GM12878 (cell line): Measurements from ENCODE around the gene LRP1B. TPM values are rescaled to one million over a fixed set of nuclear protein-coding genes. Genes with fewer than 3 reads are reported as not detected.

Experiments
- ATAC-seq: fragments of 200-7000 bp; cut with Tn5 transposase; 3 replicates; pipeline ENCODE4 v1.9.1; 2020; ENCODE audit warnings: mild to moderate bottlenecking, moderate library complexity
- Bru-seq: library from RNA; stranded (reverse); fragments of 400-500 nt; gene quantifications from one replicate; lab custom pipeline; 2021; lab: Mats Ljungman, UMichigan
- BruChase-seq, 2 experiments: library from RNA; stranded (reverse); fragments of 400-500 nt; gene quantifications; one replicate each; lab custom pipeline; 2021; lab: Mats Ljungman, UMichigan
- BruUV-seq: library from RNA; stranded (reverse); fragments of 400-500 nt; replicated peaks from 2 replicates; lab custom pipeline; 2021; lab: Mats Ljungman, UMichigan
- CTCF ChIA-PET: fragments of 300-600 bp; sonication (Branson Sonifier 250); formaldehyde crosslinking; extraction: SDS; loops from one replicate; lab custom pipeline; 2021; ENCODE audit warnings: inconsistent platforms; lab: Yijun Ruan, JAX
- POLR2A ChIA-PET: fragments of 350-600 bp; formaldehyde crosslinking; extraction: SDS; loops from one replicate; lab custom pipeline; 2021; ENCODE audit warnings: inconsistent platforms; lab: Charles Lee
- RAD21 ChIA-PET: fragments of 300-600 bp; sonication (Branson Sonifier 250); formaldehyde crosslinking; loops from one replicate; lab custom pipeline; 2023; ENCODE audit warnings: antibody characterized with exemption; ENCODE audit not compliant: unreplicated experiment; lab: Charles Lee
- SMC1A ChIA-PET: fragments of 300-600 bp; sonication (Branson Sonifier 250); formaldehyde crosslinking; loops from one replicate; lab custom pipeline; 2023; ENCODE audit not compliant: unreplicated experiment, uncharacterized antibody; lab: Charles Lee
- DNase-seq: peaks from one replicate; pipeline ENCODE4 v3.0.0-alpha.2; 2011; ENCODE audit warnings: low read depth, low spot score
- FAIRE-seq: peaks from 3 replicates; lab custom pipeline; 2011; peaks lifted over from hg19 to GRCh38; lab: Jason Lieb, UNC
- H2AFZ ChIP-seq: 2 replicates; pipeline ENCODE4 v1.6.0; 2011; ENCODE audit warnings: low read depth, low read length, control low read depth; ENCODE audit not compliant: control insufficient read depth
- H3K27ac ChIP-seq: 2 replicates; pipeline ENCODE4 v1.5.1; 2011; ENCODE audit warnings: control low read depth; ENCODE audit not compliant: control insufficient read depth, insufficient read depth
- H3K27me3 ChIP-seq, 2 experiments: replicated peaks in 1 of 2; 2 replicates each; pipeline versions ENCODE4 v1.6.0 to v1.6.1; 2011; ENCODE audit warnings: low read length in 1 of 2; ENCODE audit not compliant: control insufficient read depth in 2 of 2, insufficient read depth in 2 of 2
- H3K36me3 ChIP-seq, 2 experiments: 2 replicates each; pipeline ENCODE4 v1.5.1; 2011; ENCODE audit warnings: low read length in 1 of 2; ENCODE audit not compliant: control insufficient read depth in 2 of 2, insufficient read depth in 2 of 2
- H3K4me1 ChIP-seq: 2 replicates; pipeline ENCODE4 v1.6.1; 2011; ENCODE audit warnings: mild to moderate bottlenecking, low read length, moderate library complexity, mixed read lengths; ENCODE audit not compliant: control insufficient read depth, insufficient read depth
- H3K4me2 ChIP-seq: 2 replicates; pipeline ENCODE4 v1.6.0; 2011; ENCODE audit warnings: control low read depth; ENCODE audit not compliant: control insufficient read depth, insufficient read depth
- H3K4me3 ChIP-seq: fragments of 200-600 bp; sonication (generic); 2 replicates; pipeline ENCODE4 v1.5.1; 2016
- H3K79me2 ChIP-seq: 2 replicates; pipeline ENCODE4 v1.6.0; 2011; ENCODE audit warnings: low read length; ENCODE audit not compliant: control insufficient read depth, insufficient read depth
- H3K9ac ChIP-seq: 2 replicates; pipeline ENCODE4 v1.8.0; 2011; ENCODE audit warnings: low read length, control low read depth, mixed read lengths; ENCODE audit not compliant: control insufficient read depth, insufficient read depth
- H3K9me3 ChIP-seq: replicated peaks from 3 replicates; pipeline ENCODE4 v1.5.1; 2011; ENCODE audit warnings: mild to moderate bottlenecking, low read length; ENCODE audit not compliant: control insufficient read depth, insufficient read depth
- H4K20me1 ChIP-seq: 2 replicates; pipeline ENCODE4 v1.6.0; 2011; ENCODE audit not compliant: control insufficient read depth, insufficient read depth
- BACH1 ChIP-seq: fragments of 450-650 bp; IDR thresholded peaks from 2 replicates; pipeline ENCODE4 v1.6.1; 2017; ENCODE audit warnings: mild to moderate bottlenecking, borderline replicate concordance
- BCL11A ChIP-seq: IDR thresholded peaks from 2 replicates; pipeline ENCODE4 v1.6.1; 2011; ENCODE audit warnings: low read depth, low read length
- POLR2AphosphoS5 ChIP-seq: IDR thresholded peaks from 2 replicates; pipeline ENCODE4 v1.6.1; 2011; ENCODE audit warnings: mild to moderate bottlenecking, low read length, inconsistent platforms
- POU2F2 ChIP-seq: IDR thresholded peaks from 3 replicates; pipeline ENCODE4 v1.6.1; 2011; ENCODE audit warnings: low read depth, mild to moderate bottlenecking, low read length, borderline replicate concordance
- ZZZ3 ChIP-seq: IDR thresholded peaks from 2 replicates; pipeline ENCODE4 v1.6.1; 2011; ENCODE audit warnings: low read depth; ENCODE audit not compliant: control insufficient read depth, insufficient read length
- WGBS: methylation state at CpG from one replicate; pipeline ENCODE4 v1.1.6; 2016; ENCODE audit warnings: low lambda C conversion rate; ENCODE audit not compliant: insufficient replicate concordance, insufficient coverage; ENCODE audit errors: missing lambda C conversion rate; 5-methylcytosine and 5-hydroxymethylcytosine counted together
- in situ Hi-C: fragments of 300-500 bp; cut with MboI; formaldehyde crosslinking; loops from 9 replicates; pipeline ENCODE4 v1.14.3; 2018; ENCODE audit warnings: mixed read lengths
- intact Hi-C: fragments of 100-400 bp; cut with micrococcal nuclease; formaldehyde crosslinking; loops from one replicate; pipeline ENCODE4 v1.14.2; 2022; ENCODE audit not compliant: unreplicated experiment
- long read RNA-seq, 2 experiments: library from polyadenylated mRNA; unstranded; transcript quantifications; one replicate each; pipeline ENCODE4 v2.0.0, GENCODE V29; 2019 to 2020
- polyA minus RNA-seq, 3 experiments: library from RNA; depleted of rRNA, polyadenylated mRNA; stranded (reverse); fragments of >200 nt; gene quantifications; 2 replicates each; pipeline ENCODE4 v1.2.3, GENCODE V29; 2011
- polyA plus RNA-seq, 11 experiments: library from polyadenylated mRNA; depleted of rRNA in 4 of 11; unstranded in 6 of 11; stranded (reverse) in 5 of 11; fragments of >200 nt; fragmentation: Nextera tagmentation in 4 of 11; fragmentation: Illumina TruSeq in 1 of 11; extraction: Ambion mirVana in 4 of 11; extraction: Trizol in 1 of 11; gene quantifications; 1 replicate in 1 of 11; 2 replicates in 10 of 11; pipeline versions ENCODE4 v1.2.1 to v1.2.3, GENCODE V29; 2011 to 2016; ENCODE audit warnings: inconsistent platforms in 2 of 11, missing spikeins in 2 of 11, low read depth in 1 of 11
- total RNA-seq, 4 experiments: library from RNA; depleted of rRNA in 3 of 4; stranded (reverse); fragments of >200 nt in 3 of 4; fragmentation: Illumina TruSeq in 1 of 4; extraction: Trizol in 1 of 4; gene quantifications; 2 replicates each; pipeline versions ENCODE4 v1.2.1 to v1.2.3, GENCODE V29; 2013 to 2021
- TF ChIP-seq, protein P1 (sequence below): fragments of 450-650 bp; IDR thresholded peaks from 2 replicates; pipeline ENCODE4 v1.6.1; 2016; ENCODE audit warnings: mild to moderate bottlenecking, moderate library complexity, borderline replicate concordance

LRP1B gene
- total RNA-seq (2013; cell fraction: nucleolus; rRNA removed): 0.02 TPM in 1 of 2 replicates, not detected in the other
- under 0.01 and 0.06 TPM in 2 replicates for total RNA-seq (2014; rRNA removed)
- total RNA-seq (2014; rRNA removed; fragmentation: Illumina TruSeq; extraction: Trizol): under 0.01 TPM in 1 of 2 replicates, not detected in the other
- total RNA-seq (2021): 0.03 TPM in 1 of 2 replicates, not detected in the other
- polyA plus RNA-seq (2011; ENCODE audit: low read depth): not detected
- polyA plus RNA-seq (2011; rRNA removed): 0.04 and 0.09 TPM in 2 replicates
- polyA plus RNA-seq (2011; cell fraction: cytosol; rRNA removed): 0.02 and 0.06 TPM in 2 replicates
- polyA plus RNA-seq (2011; cell fraction: nucleus; rRNA removed): 0.06 and 0.18 TPM in 2 replicates
- polyA plus RNA-seq (2012): 0.01 TPM in 1 of 2 replicates, not detected in the other
- not detected in 2 replicates for polyA plus RNA-seq (2014; fragmentation: Illumina TruSeq; extraction: Trizol)
- polyA plus RNA-seq (2014; fragmentation: Nextera tagmentation; extraction: Ambion mirVana): not detected
- polyA plus RNA-seq (2014; rRNA removed): 0.01 TPM in 1 of 2 replicates, not detected in the other
- under 1 TPM in 1 of 2 experiments, not detected in 1; 0.01 TPM for polyA plus RNA-seq (2016; fragmentation: Nextera tagmentation; extraction: Ambion mirVana)
- polyA minus RNA-seq (2011; rRNA and poly(A)+ RNA removed): 0.15 and 0.62 TPM in 2 replicates
- polyA minus RNA-seq (2011; cell fraction: cytosol; rRNA and poly(A)+ RNA removed): not detected in 2 replicates
- polyA minus RNA-seq (2011; cell fraction: nucleus; rRNA and poly(A)+ RNA removed): 0.36 and 0.38 TPM in 2 replicates
- Bru-seq, nascent RNA: percentile 0 among the genes with signal in this experiment
- percentile 0 among the genes with signal in this experiment for BruChase-seq, experiment 1, labeled RNA remaining after a 6-hour chase
- percentile 0 among the genes with signal in this experiment for BruChase-seq, experiment 2, labeled RNA remaining after a 2-hour chase
- long read RNA-seq, experiment 1: 0 reads
- long read RNA-seq, experiment 2, partial matches to known transcripts: 0 of 11 reads
- long read RNA-seq, experiment 2, other reads (novel, unspliced or antisense): 11 of 11 reads

- in situ Hi-C loops: no loop called here
- 11% methylated on average over 21 of the region's 21 CpGs for WGBS
- ChIA-PET SMC1A (interaction anchor here (0.8 kb wide), 1 partner anchor 16 kb away, joined by 3 read pairs; no protein-coding TSS in a partner anchor), POLR2A (no interaction called here), CTCF (interaction anchor here (2.4 kb wide), 1 partner anchor 9 kb away, joined by 10 read pairs; no protein-coding TSS in a partner anchor), RAD21 (no interaction called here)
- DNase-seq (no peak), ATAC-seq (peak; percentile 65), FAIRE-seq (no peak)
- peaks cover 5% of the 10 kb centered on the region; the same call in 1 of the 2 replicates for H3K4me1 ChIP-seq
- H3K4me2 ChIP-seq: peak within 1 kb of the TSS; percentile 95
- H3K4me3 ChIP-seq: peak within 1 kb of the TSS; percentile 64
- no peaks in the 10 kb centered on the region for H3K79me2 ChIP-seq
- peak within 1 kb of the TSS; percentile 81 for H2AFZ ChIP-seq
- H3K9ac ChIP-seq: no peak within 1 kb of the TSS
- no peaks in the 10 kb centered on the region for H3K9me3 ChIP-seq
- no peak within 1 kb of the TSS for H3K27ac ChIP-seq
- intact Hi-C loops: no loop called here
- no peaks in the 10 kb centered on the region for H4K20me1 ChIP-seq
- H3K27me3 ChIP-seq: peaks cover 12 to 16% of the 10 kb centered on the region in 2 experiments
- no TSS peak for BruUV-seq
- no peaks in the 10 kb centered on the region for H3K36me3 ChIP-seq
- no peak for TF ChIP-seq ZZZ3
- no peak for TF ChIP-seq POLR2AphosphoS5
- TF ChIP-seq BCL11A: no peak
- TF ChIP-seq BACH1: 0 out of 2 replicates have a peak, but pooled peaks have one; percentile 43
- TF ChIP-seq, protein P1, sequence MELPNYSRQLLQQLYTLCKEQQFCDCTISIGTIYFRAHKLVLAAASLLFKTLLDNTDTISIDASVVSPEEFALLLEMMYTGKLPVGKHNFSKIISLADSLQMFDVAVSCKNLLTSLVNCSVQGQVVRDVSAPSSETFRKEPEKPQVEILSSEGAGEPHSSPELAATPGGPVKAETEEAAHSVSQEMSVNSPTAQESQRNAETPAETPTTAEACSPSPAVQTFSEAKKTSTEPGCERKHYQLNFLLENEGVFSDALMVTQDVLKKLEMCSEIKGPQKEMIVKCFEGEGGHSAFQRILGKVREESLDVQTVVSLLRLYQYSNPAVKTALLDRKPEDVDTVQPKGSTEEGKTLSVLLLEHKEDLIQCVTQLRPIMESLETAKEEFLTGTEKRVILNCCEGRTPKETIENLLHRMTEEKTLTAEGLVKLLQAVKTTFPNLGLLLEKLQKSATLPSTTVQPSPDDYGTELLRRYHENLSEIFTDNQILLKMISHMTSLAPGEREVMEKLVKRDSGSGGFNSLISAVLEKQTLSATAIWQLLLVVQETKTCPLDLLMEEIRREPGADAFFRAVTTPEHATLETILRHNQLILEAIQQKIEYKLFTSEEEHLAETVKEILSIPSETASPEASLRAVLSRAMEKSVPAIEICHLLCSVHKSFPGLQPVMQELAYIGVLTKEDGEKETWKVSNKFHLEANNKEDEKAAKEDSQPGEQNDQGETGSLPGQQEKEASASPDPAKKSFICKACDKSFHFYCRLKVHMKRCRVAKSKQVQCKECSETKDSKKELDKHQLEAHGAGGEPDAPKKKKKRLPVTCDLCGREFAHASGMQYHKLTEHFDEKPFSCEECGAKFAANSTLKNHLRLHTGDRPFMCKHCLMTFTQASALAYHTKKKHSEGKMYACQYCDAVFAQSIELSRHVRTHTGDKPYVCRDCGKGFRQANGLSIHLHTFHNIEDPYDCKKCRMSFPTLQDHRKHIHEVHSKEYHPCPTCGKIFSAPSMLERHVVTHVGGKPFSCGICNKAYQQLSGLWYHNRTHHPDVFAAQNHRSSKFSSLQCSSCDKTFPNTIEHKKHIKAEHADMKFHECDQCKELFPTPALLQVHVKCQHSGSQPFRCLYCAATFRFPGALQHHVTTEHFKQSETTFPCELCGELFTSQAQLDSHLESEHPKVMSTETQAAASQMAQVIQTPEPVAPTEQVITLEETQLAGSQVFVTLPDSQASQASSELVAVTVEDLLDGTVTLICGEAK: no peak
- TF ChIP-seq POU2F2: no peak
- TF ChIP-seq, all 136 proteins: peak for 1
Measured at GRCh38 chr2:142131010-142131669, at the start of gene LRP1B. LRP1B (minus strand) TSS chr2:142131016; CDS start chr2:142130729, 287 bp downstream.
